HG03575 (cell line): ENCODE data around the gene SSTR5.
"Not testable (repeated sequence)": the region's sequence is repeated elsewhere in the genome, so short reads cannot be mapped to it uniquely, and the experiment has no call there.

ENCODE experiments used
- ATAC-seq: cut with Tn5 transposase; IDR thresholded peaks from one replicate; pipeline ENCODE4 v1.9.1; 2021; ENCODE audit not compliant: unreplicated experiment, insufficient number of reproducible peaks, low FRiP score; ENCODE audit errors: extremely low read depth

The SSTR5 gene

DNA sequence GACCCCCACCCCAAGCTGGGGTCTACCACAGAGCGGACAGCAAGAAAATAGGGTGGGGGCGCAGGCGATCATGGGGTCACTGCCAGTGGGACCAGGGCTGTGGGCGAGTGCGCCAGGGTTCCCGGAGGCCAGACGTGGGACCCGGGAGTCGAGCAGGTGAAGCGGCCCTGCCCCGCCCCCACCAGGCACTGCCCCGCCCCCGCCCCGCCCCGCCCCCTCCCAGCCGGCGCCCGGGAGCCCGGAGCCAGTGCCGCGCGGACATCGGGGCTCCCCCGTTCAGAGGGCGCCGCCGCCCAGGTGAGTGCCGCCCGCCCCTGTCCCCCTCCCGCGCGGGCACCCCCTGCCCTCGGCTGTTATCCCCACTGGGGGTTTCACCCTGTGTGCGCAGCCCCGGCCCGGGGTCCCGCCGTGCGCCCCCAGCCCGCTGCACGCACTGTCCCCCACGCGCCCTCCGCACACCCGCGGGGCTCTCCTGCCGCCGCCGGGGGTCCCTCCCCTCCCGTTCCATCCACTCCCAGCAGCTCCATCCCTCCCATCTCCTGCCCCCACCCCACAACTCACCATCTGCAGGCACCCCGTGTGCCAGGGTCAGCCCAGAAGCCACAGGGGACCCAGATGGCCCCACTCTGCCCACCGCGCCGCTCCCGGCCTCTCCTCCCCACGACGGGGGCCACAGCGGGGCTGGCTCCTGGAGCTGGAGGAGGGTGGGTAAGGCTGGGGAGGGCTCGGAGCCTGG is at the start of gene SSTR5:
SSTR5 (plus strand) TSS at position 222 of the 736 bp plus-strand sequence. CDS start 6,122 bp downstream, outside the sequence.
- no peak for ATAC-seq

GRCh38 chr16:1024138-1024537 is 48.4 kb upstream of the SSTR5 start:
- no peak for ATAC-seq

GRCh38 chr16:1025183-1025809 is 47.3 kb upstream of the SSTR5 start:
- not testable (repeated sequence) for ATAC-seq

GRCh38 chr16:1026057-1026783 is 46.3 kb upstream of the SSTR5 start:
- no peak for ATAC-seq

DNA sequence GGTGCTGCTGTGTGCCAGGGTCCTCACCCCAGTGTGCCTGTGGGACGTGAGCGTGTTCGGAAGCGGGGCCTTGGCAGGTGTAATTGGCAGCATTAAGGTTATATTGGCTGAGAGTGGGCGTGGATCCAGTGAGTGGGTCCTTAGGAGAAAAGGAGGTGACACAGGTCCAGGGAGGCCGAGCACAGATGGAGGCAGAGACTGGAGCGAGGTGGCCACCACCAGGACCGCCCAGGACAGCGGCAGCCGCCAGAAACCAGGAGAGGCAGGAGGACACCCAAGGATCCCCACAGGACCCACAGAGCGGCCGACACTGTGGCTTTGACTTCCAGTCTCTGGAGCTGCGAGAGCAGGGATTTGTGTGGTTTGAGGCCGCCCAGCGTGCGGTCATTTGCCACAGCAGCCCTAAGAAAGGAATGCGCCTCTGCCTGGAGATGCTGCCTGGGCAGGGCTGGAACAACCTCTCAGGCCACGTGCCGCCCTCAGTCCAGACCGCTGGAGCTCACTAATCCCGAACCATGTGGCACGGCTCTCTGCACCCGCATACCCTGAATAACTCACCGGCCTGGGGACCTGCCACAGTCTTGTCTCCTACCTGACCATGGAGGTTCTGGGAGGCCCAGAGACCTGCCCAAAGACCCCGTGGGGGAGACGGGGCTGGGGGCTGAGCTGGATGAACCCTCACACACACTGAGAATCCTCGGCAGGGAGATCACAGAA is 45.6 kb upstream of the SSTR5 start:
- ATAC-seq, result no peak

GRCh38 chr16:1027501-1027815 is 45.1 kb upstream of the SSTR5 start:
- ATAC-seq, result no peak

DNA sequence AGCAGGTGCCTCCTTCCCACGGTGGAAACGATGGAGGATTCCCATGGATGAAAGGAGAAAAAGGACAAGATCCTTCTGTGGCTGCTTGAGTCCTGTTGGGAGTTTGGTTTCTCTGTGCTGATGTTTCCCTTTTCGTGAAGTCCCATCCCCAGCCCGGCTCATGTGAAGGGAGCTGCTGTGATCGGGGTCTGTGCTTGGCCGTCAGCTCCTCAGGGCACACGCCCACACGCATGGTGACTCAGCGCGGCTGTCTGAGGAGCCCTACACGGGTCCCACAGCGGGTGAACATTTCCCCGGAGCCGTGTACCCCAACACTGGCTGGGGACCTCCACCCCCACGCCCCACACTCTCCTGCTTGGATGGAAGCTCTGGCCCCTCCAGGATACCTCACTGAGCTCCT is 44.5 kb upstream of the SSTR5 start:
- ATAC-seq, result no peak

GRCh38 chr16:1028524-1029258 is 43.9 kb upstream of the SSTR5 start:
- ATAC-seq, result no peak

DNA sequence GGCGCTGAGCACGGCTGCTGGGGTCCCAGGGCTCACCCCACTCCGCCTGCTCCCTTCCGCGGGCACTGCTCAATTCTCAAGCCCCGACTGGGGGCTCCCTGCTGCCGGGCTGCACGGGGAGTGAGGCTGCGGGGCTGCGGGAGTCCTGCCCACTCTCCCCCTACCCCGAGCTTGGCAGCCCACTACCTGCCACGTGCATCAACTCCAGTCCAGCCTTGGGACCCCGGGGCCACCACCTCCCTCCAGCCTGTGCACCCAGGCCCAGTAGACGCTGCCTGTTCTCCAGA is 43.3 kb upstream of the SSTR5 start:
- ATAC-seq, result no peak

DNA sequence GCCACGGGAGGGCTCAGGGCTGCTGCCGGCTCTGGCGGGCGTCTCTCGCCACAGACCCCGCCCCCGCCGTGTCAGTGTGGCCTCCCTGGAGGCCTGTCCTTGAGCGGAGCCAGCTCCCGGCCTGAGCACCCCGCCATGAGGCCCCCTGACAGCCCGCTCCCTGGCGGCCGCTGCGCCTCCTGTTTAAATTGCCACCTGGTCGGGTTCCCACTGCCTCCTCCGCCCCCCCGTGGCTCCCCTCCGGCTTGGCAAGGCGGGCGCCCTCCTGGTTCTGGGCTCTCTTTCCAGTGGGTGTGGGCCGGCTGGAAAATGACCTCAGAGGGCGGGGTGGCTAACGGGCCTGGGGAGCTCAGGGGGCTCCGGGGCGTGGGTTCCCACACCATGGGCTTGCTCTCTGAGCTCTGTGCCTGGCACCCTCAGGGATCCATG is 42.1 kb upstream of the SSTR5 start:
- no peak for ATAC-seq

DNA sequence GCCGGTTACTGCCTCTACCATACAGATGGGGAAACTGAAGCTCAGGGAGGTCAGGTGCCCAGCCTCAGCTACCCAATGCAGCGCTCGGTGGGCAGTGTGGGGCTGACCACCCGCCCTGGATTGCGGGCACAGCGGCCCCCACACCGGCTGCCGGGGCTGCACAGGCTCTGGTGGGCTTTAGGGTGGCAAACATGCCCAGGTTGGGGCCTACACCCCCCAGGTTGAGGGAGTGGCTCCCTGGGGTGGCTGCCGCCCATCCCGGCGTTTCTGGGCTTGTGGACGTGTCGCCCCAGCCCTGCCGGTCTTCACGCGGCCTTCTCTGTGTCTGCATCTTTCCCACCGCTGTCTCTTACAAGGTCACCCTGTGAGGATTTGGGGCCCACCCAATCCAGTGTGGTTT is 40.9 kb upstream of the SSTR5 start:
- no peak for ATAC-seq

- no peak for ATAC-seq
These were observed 39.9 kb upstream of the SSTR5 start for GRCh38 chr16:1032607-1033006.

DNA sequence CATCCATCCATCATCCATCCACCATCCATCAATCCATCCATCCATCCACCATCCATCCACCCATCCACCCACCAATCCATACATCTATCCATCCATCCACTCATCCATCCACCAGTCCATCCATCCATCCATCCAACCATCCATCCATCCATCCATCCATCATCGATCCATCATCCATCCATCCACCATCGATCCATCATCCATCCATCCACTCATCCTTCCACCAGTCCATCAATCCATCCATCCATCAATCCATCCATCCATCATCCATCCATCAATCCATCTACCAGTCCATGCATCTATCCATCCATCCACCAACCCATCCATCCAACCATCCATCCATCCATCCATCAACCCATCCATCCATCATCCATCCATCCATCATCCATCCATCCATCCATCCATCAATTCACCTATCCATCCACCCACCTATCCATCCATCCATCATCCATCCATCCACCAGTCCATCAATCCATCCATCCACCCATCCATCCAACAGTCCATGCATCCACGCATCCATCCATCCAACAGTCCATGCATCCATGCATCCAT is 39.3 kb upstream of the SSTR5 start:
- no peak for ATAC-seq

- no peak for ATAC-seq
These were observed 38.1 kb upstream of the SSTR5 start for GRCh38 chr16:1034230-1035065.

GRCh38 chr16:1035066-1035415 is 37.5 kb upstream of the SSTR5 start:
- no peak for ATAC-seq

DNA sequence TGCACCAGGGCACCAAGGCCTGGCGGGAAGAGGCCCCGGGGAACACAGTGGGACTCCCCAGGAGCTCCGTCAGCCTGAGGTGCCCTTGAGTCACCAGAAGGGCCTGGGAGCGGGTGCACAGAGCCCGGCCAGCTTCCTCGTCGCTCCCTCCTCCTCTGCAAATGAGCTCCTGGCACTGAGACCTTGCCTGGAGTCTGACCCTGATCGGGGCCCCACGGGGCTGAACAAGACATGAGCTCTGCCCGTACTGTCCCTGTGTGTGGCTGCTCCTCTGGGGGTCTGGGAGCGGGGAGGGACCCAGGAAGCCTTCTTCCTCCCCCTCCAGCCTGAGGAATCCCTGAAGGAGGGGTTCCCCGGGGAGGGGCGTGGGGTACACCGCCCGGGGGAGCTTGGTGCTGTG is 36.4 kb upstream of the SSTR5 start:
- ATAC-seq, result no peak

DNA sequence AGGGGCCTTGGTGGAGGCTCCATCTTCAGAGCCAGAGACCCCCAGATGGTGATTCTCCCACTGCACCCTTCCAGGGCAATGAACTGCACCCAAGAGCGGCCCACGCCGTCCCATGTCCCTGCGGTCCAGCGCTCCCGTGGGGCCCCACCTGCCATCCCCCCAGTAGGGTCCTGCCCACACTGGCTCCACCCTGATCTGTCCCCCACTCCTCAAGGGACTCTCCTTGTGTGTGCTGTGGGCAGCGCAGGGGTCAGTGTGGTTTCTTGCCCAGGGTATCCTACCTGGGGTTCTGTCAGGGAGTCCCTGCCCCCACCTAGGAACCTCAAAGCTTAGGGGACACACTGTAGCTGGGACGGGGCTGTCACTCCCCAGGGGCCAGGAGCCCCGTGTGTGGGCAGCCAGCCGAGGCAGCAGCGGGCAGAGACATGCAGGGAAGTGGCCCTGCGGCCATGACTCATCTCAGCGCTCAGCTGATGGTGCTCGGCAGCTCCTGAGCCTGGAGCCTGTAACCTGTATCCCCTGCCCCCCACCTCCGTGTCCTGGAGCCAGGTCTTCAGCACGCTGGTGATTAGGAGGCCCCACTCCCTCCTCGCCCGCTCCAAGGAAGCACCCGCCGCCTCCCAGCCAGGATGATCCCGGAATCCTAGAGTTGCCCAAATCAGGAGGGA is 35.7 kb upstream of the SSTR5 start:
- no peak for ATAC-seq
